A673 (cell line): ENCODE data around the gene HK1.

Source experiments
- EZH2 ChIP-seq: fragments of 200-600 bp; sonication (generic); IDR thresholded peaks from 2 replicates; pipeline ENCODE4 v1.6.1; 2017; ENCODE audit warnings: borderline replicate concordance, low read depth, mild to moderate bottlenecking, mixed read lengths, antibody characterized with exemption, low read length; ENCODE audit not compliant: poor library complexity, severe bottlenecking
- TF ChIP-seq, protein P1 (sequence below): fragments of 300-800, 200-600 bp; sonication (generic); conservative IDR thresholded peaks from 2 replicates; pipeline ENCODE4 v1.5.1; 2017; ENCODE audit warnings: low read depth, mild to moderate bottlenecking, antibody characterized with exemption, low read length, moderate library complexity, mixed read lengths

GRCh38 chr10:69295027-69295636 is 16.8 kb downstream of the HK1 start:
- TF ChIP-seq, protein P1, sequence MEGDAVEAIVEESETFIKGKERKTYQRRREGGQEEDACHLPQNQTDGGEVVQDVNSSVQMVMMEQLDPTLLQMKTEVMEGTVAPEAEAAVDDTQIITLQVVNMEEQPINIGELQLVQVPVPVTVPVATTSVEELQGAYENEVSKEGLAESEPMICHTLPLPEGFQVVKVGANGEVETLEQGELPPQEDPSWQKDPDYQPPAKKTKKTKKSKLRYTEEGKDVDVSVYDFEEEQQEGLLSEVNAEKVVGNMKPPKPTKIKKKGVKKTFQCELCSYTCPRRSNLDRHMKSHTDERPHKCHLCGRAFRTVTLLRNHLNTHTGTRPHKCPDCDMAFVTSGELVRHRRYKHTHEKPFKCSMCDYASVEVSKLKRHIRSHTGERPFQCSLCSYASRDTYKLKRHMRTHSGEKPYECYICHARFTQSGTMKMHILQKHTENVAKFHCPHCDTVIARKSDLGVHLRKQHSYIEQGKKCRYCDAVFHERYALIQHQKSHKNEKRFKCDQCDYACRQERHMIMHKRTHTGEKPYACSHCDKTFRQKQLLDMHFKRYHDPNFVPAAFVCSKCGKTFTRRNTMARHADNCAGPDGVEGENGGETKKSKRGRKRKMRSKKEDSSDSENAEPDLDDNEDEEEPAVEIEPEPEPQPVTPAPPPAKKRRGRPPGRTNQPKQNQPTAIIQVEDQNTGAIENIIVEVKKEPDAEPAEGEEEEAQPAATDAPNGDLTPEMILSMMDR = no peak
- TF ChIP-seq EZH2 = no peak
